PC-9 (cell line): ENCODE data around the gene RIOK3. TPM values are rescaled to one million over a fixed set of nuclear protein-coding genes. Genes with fewer than 3 reads are reported as not detected.
A peak's percentile ranks its signal among the peaks of the same experiment; 100 is the strongest.

Experiments used
- BruUV-seq: library from RNA; stranded (reverse); fragments of 400-500 nt; replicated peaks from 2 replicates; lab custom pipeline; 2021; lab: Mats Ljungman, UMichigan
- CTCF ChIA-PET: fragments of 300-600 bp; sonication (Branson Sonifier 250); formaldehyde crosslinking; loops from one replicate; lab custom pipeline; 2022; ENCODE audit warnings: antibody characterized with exemption; lab: Charles Lee
- POLR2A ChIA-PET: fragments of 300-600 bp; sonication (Branson Sonifier 250); formaldehyde crosslinking; loops from one replicate; lab custom pipeline; 2022; ENCODE audit warnings: antibody characterized with exemption; ENCODE audit not compliant: unreplicated experiment; lab: Charles Lee
- DNase-seq, 2 experiments: peaks; one replicate each; pipeline versions ENCODE4 v3.0.0 to v3.0.0-alpha.2; 2015 to 2022; ENCODE audit warnings: mixed read lengths in 1 of 2
- H2AFZ ChIP-seq: fragments of 200-600 bp; sonication (generic); 2 replicates; pipeline ENCODE4 v1.8.1; 2017; ENCODE audit warnings: antibody characterized with exemption
- H3F3A ChIP-seq: fragments of 200-600 bp; sonication (generic); 2 replicates; pipeline ENCODE4 v1.8.1; 2017; ENCODE audit warnings: antibody characterized with exemption, mild to moderate bottlenecking, low read depth; ENCODE audit not compliant: insufficient read depth
- H3K27ac ChIP-seq: fragments of 200-600 bp; sonication (generic); 2 replicates; pipeline ENCODE4 v1.6.1; 2016; ENCODE audit warnings: mixed run types
- H3K27me3 ChIP-seq: fragments of 200-600 bp; sonication (generic); 2 replicates; pipeline ENCODE4 v1.6.1; 2016; ENCODE audit warnings: low read depth, mixed run types; ENCODE audit not compliant: insufficient read depth
- H3K36me3 ChIP-seq: fragments of 200-600 bp; sonication (generic); 2 replicates; pipeline ENCODE4 v1.6.1; 2016; ENCODE audit warnings: low read depth, mixed run types
- H3K4me1 ChIP-seq: fragments of 200-600 bp; sonication (generic); replicated peaks from 2 replicates; pipeline ENCODE4 v1.6.1; 2016; ENCODE audit warnings: mixed run types; ENCODE audit not compliant: insufficient read depth
- H3K4me2 ChIP-seq: fragments of 200-600 bp; sonication (generic); 2 replicates; pipeline ENCODE4 v1.6.1; 2017; ENCODE audit warnings: mixed run types
- H3K4me3 ChIP-seq: fragments of 200-600 bp; sonication (generic); 2 replicates; pipeline ENCODE4 v1.6.1; 2016; ENCODE audit warnings: mixed run types
- H3K79me2 ChIP-seq: fragments of 200-600 bp; sonication (generic); 2 replicates; pipeline ENCODE4 v1.6.1; 2017; ENCODE audit warnings: low read depth, mixed run types
- H3K9me2 ChIP-seq: fragments of 200-600 bp; sonication (generic); 2 replicates; pipeline ENCODE4 v1.8.1; 2017; ENCODE audit warnings: mild to moderate bottlenecking; ENCODE audit not compliant: insufficient read depth
- H3K9me3 ChIP-seq: fragments of 200-600 bp; sonication (generic); 2 replicates; pipeline ENCODE4 v1.8.1; 2016; ENCODE audit warnings: low read depth; ENCODE audit not compliant: insufficient read depth
- H4K20me1 ChIP-seq: fragments of 200-600 bp; sonication (generic); 2 replicates; pipeline ENCODE4 v1.8.1; 2017; ENCODE audit not compliant: insufficient read depth
- CTCF ChIP-seq: fragments of 200-600 bp; sonication (generic); conservative IDR thresholded peaks from 2 replicates; pipeline ENCODE4 v1.6.1; 2017; ENCODE audit warnings: mixed run types, antibody characterized with exemption, mild to moderate bottlenecking, moderate library complexity
- EZH2 ChIP-seq: fragments of 200-600 bp; sonication (generic); IDR thresholded peaks from 2 replicates; pipeline ENCODE4 v1.8.0; 2017; ENCODE audit warnings: antibody characterized with exemption, low read depth
- intact Hi-C: fragments of 100-400 bp; cut with micrococcal nuclease; formaldehyde crosslinking; loops from one replicate; pipeline ENCODE4 v1.10.0; 2022; ENCODE audit not compliant: unreplicated experiment
- total RNA-seq: library from RNA; stranded (reverse); gene quantifications from 2 replicates; pipeline ENCODE4 v1.2.3, GENCODE V29; 2021

The RIOK3 gene
- total RNA-seq, 1 experiment from 2014 or later: 39.9 TPM

- Histone ChIP-seq H3K4me1 (peaks cover 23% of the 10 kb centered on the region), H3K9me2 (no peaks in the 10 kb centered on the region), H2AFZ (no peak overlapping the region), H3K4me3 (no peak overlapping the region), H4K20me1 (0 out of 2 replicates have a peak, but pooled peaks cover under 1% of the 10 kb centered on the region), H3K9me3 (no peaks in the 10 kb centered on the region), H3K4me2 (0 out of 2 replicates have a peak overlapping the region, but pooled peaks have one; percentile 80), H3K27me3 (no peaks in the 10 kb centered on the region), H3F3A (peaks cover 29% of the 10 kb centered on the region), H3K27ac (peak overlapping the region; percentile 94; the same call in 1 of the 2 replicates), H3K36me3 (no peaks in the 10 kb centered on the region), H3K79me2 (peaks cover 34% of the 10 kb centered on the region)
- ChIA-PET CTCF (no interaction called here), POLR2A (no interaction called here)
- intact Hi-C loops: no loop called here
- BruUV-seq: no TSS peak
- TF ChIP-seq EZH2 (no peak), CTCF (no peak)
- no peak for DNase-seq
Measured at GRCh38 chr18:23451491-23451890, 1.6 kb upstream of the RIOK3 start.

- POLR2A ChIA-PET: no interaction called here
Measured at GRCh38 chr18:23452347-23452727, 750 bp upstream of the RIOK3 start.

GRCh38 chr18:23453680-23454058 is 582 bp downstream of the RIOK3 start:
- H3F3A ChIP-seq: peaks cover 29% of the 10 kb centered on the region
- POLR2A ChIA-PET: interaction anchor here (0.6 to 0.7 kb wide), 2 partner anchors 133 to 319 kb away, joined by 3 to 4 read pairs; no protein-coding TSS in a partner anchor
- BruUV-seq: TSS peak; percentile 57
- DNase-seq: no peak
- H3K4me2 ChIP-seq: peak overlapping the region; percentile 98
- H3K4me1 ChIP-seq: peaks cover 23% of the 10 kb centered on the region
- H4K20me1 ChIP-seq: peaks cover 9% of the 10 kb centered on the region; the same call in 1 of the 2 replicates
- H3K27me3 ChIP-seq: no peaks in the 10 kb centered on the region
- no peaks in the 10 kb centered on the region for H3K36me3 ChIP-seq
- CTCF ChIA-PET: interaction anchor here (0.6 kb wide), 1 partner anchor 63 kb away, joined by 7 read pairs; no protein-coding TSS in a partner anchor
- TF ChIP-seq CTCF (no peak), EZH2 (no peak)
- intact Hi-C loops: loop anchor here (1.0 kb wide), 1 partner anchor 30 kb away; no protein-coding TSS in a partner anchor
- peaks cover 55% of the 10 kb centered on the region for H3K79me2 ChIP-seq
- H3K27ac ChIP-seq: peak overlapping the region; percentile 94
- H3K4me3 ChIP-seq: peak overlapping the region; percentile 97
- no peaks in the 10 kb centered on the region for H3K9me3 ChIP-seq
- peak overlapping the region; percentile 72; the same call in 1 of the 2 replicates for H2AFZ ChIP-seq
- H3K9me2 ChIP-seq: no peaks in the 10 kb centered on the region

More at GRCh38 chr18:23452347-23452727, 750 bp upstream of the RIOK3 start:
- intact Hi-C loops: no loop called here
- Histone ChIP-seq H3K27me3 (no peaks in the 10 kb centered on the region), H3K9me2 (no peaks in the 10 kb centered on the region), H3K36me3 (no peaks in the 10 kb centered on the region), H4K20me1 (peaks cover 7% of the 10 kb centered on the region; the same call in 1 of the 2 replicates), H3K4me1 (peaks cover 23% of the 10 kb centered on the region), H2AFZ (peak overlapping the region; percentile 81; the same call in 1 of the 2 replicates), H3K4me3 (peak overlapping the region; percentile 97), H3K27ac (peak overlapping the region; percentile 94), H3F3A (peaks cover 29% of the 10 kb centered on the region), H3K9me3 (no peaks in the 10 kb centered on the region), H3K79me2 (peaks cover 42% of the 10 kb centered on the region), H3K4me2 (peak overlapping the region; percentile 80)
- BruUV-seq: no TSS peak
- no peak for DNase-seq
- CTCF ChIA-PET: no interaction called here
- TF ChIP-seq CTCF: no peak
- TF ChIP-seq EZH2: no peak
